Jurkat, Clone E6-1 (cell line): ENCODE measurements around the gene MAP3K9.

Experiments
- DNase-seq: peaks from one replicate; pipeline ENCODE4 v3.0.0-alpha.2; 2011; ENCODE audit warnings: low read depth, low spot score
- H3K4me3 ChIP-seq: 2 replicates; pipeline ENCODE4 v1.5.1; 2011; ENCODE audit warnings: mild to moderate bottlenecking, low read length, control low read depth, moderate library complexity

The MAP3K9 gene

GRCh38 chr14:70792939-70793338 is 16.4 kb downstream of the MAP3K9 start:
- no peak overlapping the region for H3K4me3 ChIP-seq
- DNase-seq = no peak

GRCh38 chr14:70791971-70792370 is 17.3 kb downstream of the MAP3K9 start:
- no peak overlapping the region for H3K4me3 ChIP-seq

GRCh38 chr14:70789961-70790360 is 19.4 kb downstream of the MAP3K9 start:
- no peak overlapping the region for H3K4me3 ChIP-seq
- no peak for DNase-seq

More at GRCh38 chr14:70791971-70792370, 17.3 kb downstream of the MAP3K9 start:
- no peak for DNase-seq

GRCh38 chr14:70789361-70789760 is 20.0 kb downstream of the MAP3K9 start:
- no peak for DNase-seq
- H3K4me3 ChIP-seq = no peak overlapping the region

GRCh38 chr14:70788898-70789297 is 20.4 kb downstream of the MAP3K9 start:
- DNase-seq = no peak
- no peak overlapping the region for H3K4me3 ChIP-seq

GRCh38 chr14:70785556-70785955 is 23.8 kb downstream of the MAP3K9 start:
- no peak overlapping the region for H3K4me3 ChIP-seq
- no peak for DNase-seq

- no peak for DNase-seq
- H3K4me3 ChIP-seq = no peak overlapping the region
These were observed 24.4 kb downstream of the MAP3K9 start for GRCh38 chr14:70784886-70785285.

- H3K4me3 ChIP-seq = no peak overlapping the region
- peak; percentile 79 for DNase-seq
These were observed 27.0 kb downstream of the MAP3K9 start for GRCh38 chr14:70782361-70782760.

GRCh38 chr14:70780396-70781075 is 28.8 kb downstream of the MAP3K9 start:
- DNase-seq = peak; percentile 25
- no peak overlapping the region for H3K4me3 ChIP-seq

GRCh38 chr14:70779667-70780066 is 29.6 kb downstream of the MAP3K9 start:
- no peak overlapping the region for H3K4me3 ChIP-seq
- no peak for DNase-seq

- no peak for DNase-seq
- no peak overlapping the region for H3K4me3 ChIP-seq
These were observed 33.1 kb downstream of the MAP3K9 start for GRCh38 chr14:70776197-70776596.

- H3K4me3 ChIP-seq = no peak overlapping the region
- DNase-seq = no peak
These were observed 36.0 kb downstream of the MAP3K9 start for GRCh38 chr14:70773182-70773862.

GRCh38 chr14:70771781-70772212 is 37.5 kb downstream of the MAP3K9 start:
- DNase-seq = no peak
- no peak overlapping the region for H3K4me3 ChIP-seq

GRCh38 chr14:70770490-70770889 is 38.8 kb downstream of the MAP3K9 start:
- no peak for DNase-seq
- H3K4me3 ChIP-seq = no peak overlapping the region

- DNase-seq = no peak
These were observed 49.9 kb downstream of the MAP3K9 start for GRCh38 chr14:70759398-70759797.

GRCh38 chr14:70755655-70756054 is 53.7 kb downstream of the MAP3K9 start:
- no peak for DNase-seq
- H3K4me3 ChIP-seq = no peak overlapping the region

More at GRCh38 chr14:70759398-70759797, 49.9 kb downstream of the MAP3K9 start:
- H3K4me3 ChIP-seq = no peak overlapping the region

GRCh38 chr14:70754991-70755390 is 54.3 kb downstream of the MAP3K9 start:
- no peak for DNase-seq

GRCh38 chr14:70753518-70753953 is 55.8 kb downstream of the MAP3K9 start:
- H3K4me3 ChIP-seq = no peak overlapping the region
- no peak for DNase-seq

More at GRCh38 chr14:70754991-70755390, 54.3 kb downstream of the MAP3K9 start:
- H3K4me3 ChIP-seq = no peak overlapping the region

- H3K4me3 ChIP-seq = no peak overlapping the region
- DNase-seq = no peak
These were observed 60.9 kb downstream of the MAP3K9 start for GRCh38 chr14:70748422-70748821.

GRCh38 chr14:70744641-70745040 is 64.7 kb downstream of the MAP3K9 start:
- no peak for DNase-seq
- no peak overlapping the region for H3K4me3 ChIP-seq

GRCh38 chr14:70742316-70742715 is 67.0 kb downstream of the MAP3K9 start:
- DNase-seq = no peak
- H3K4me3 ChIP-seq = no peak overlapping the region
